GM18858 (cell line): ENCODE results near the gene GPD1.
"Not testable (repeated sequence)": the region's sequence is repeated elsewhere in the genome, so short reads cannot be mapped to it uniquely, and the experiment has no call there.

Experiments
- ATAC-seq: cut with Tn5 transposase; IDR thresholded peaks from one replicate; pipeline ENCODE4 v1.9.1; 2021; ENCODE audit not compliant: unreplicated experiment

Gene GPD1

GRCh38 chr12:50120521-50120920 is 16.7 kb downstream of the GPD1 start:
- no peak for ATAC-seq

- no peak for ATAC-seq
Observed at GRCh38 chr12:50120953-50121352, 17.1 kb downstream of the GPD1 start.

GRCh38 chr12:50121641-50122040 is 17.8 kb downstream of the GPD1 start:
- ATAC-seq: no peak

- ATAC-seq: no peak
Observed at GRCh38 chr12:50123203-50123602, 19.4 kb downstream of the GPD1 start.

- ATAC-seq: no peak
Observed at GRCh38 chr12:50127546-50127945, 23.7 kb downstream of the GPD1 start.

GRCh38 chr12:50129290-50129689 is 25.5 kb downstream of the GPD1 start:
- no peak for ATAC-seq

- no peak for ATAC-seq
Observed at GRCh38 chr12:50132505-50133135, 28.8 kb downstream of the GPD1 start.

GRCh38 chr12:50142993-50143392 is 39.2 kb downstream of the GPD1 start:
- no peak for ATAC-seq

- no peak for ATAC-seq
Observed at GRCh38 chr12:50145439-50145838, 41.6 kb downstream of the GPD1 start.

GRCh38 chr12:50147281-50147680 is 43.5 kb downstream of the GPD1 start:
- no peak for ATAC-seq

GRCh38 chr12:50148011-50148410 is 44.2 kb downstream of the GPD1 start:
- not testable (repeated sequence) for ATAC-seq

- no peak for ATAC-seq
Observed at GRCh38 chr12:50149311-50149710, 45.5 kb downstream of the GPD1 start.

- ATAC-seq: no peak
Observed at GRCh38 chr12:50151047-50151687, 47.4 kb downstream of the GPD1 start.

GRCh38 chr12:50154947-50155346 is 51.1 kb downstream of the GPD1 start:
- not testable (repeated sequence) for ATAC-seq

- ATAC-seq: no peak
Observed at GRCh38 chr12:50156641-50157040, 52.8 kb downstream of the GPD1 start.

- ATAC-seq: no peak
Observed at GRCh38 chr12:50157259-50157658, 53.5 kb downstream of the GPD1 start.

GRCh38 chr12:50160643-50161042 is 56.8 kb downstream of the GPD1 start:
- no peak for ATAC-seq
